Fibroblast of lung (primary cell): ENCODE data around the gene PIK3R2.

ENCODE experiments used
- EZH2 ChIP-seq: IDR thresholded peaks from 2 replicates; pipeline ENCODE4 v1.5.1; 2012; ENCODE audit warnings: low read length, control low read depth, mild to moderate bottlenecking; ENCODE audit errors: missing control alignments
- TF ChIP-seq, protein P1 (sequence below), 2 donors: IDR thresholded peaks in 1 of 2; conservative IDR thresholded peaks in 1 of 2; 1 replicate in 1 of 2; 2 replicates in 1 of 2; pipeline ENCODE4 v1.5.1; 2011 to 2012; ENCODE audit warnings: low read length in 2 of 2, control low read depth in 1 of 2, inconsistent platforms in 1 of 2, low read depth in 1 of 2, mild to moderate bottlenecking in 1 of 2

DNA sequence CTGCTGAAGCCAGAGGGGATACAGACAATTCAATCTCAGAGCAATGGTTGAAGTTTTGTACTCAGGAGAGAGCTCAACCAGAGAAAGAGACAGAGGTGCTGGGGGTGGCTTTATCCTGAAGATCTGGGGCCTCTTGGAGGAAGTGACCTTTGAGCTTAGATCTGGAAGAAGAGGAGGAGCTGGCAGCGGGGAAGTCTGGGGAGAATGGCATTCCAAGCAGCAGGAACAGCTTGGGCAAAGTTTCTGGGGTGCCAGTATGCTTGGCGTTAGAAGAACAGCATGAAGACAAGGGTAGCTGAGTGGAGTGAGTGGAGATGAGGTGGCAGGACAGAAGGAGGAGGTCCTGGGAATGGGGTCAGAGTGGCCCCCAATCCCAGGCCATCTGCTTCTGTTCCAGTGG lies 44.1 kb upstream of the PIK3R2 start:
- TF ChIP-seq, protein P1, sequence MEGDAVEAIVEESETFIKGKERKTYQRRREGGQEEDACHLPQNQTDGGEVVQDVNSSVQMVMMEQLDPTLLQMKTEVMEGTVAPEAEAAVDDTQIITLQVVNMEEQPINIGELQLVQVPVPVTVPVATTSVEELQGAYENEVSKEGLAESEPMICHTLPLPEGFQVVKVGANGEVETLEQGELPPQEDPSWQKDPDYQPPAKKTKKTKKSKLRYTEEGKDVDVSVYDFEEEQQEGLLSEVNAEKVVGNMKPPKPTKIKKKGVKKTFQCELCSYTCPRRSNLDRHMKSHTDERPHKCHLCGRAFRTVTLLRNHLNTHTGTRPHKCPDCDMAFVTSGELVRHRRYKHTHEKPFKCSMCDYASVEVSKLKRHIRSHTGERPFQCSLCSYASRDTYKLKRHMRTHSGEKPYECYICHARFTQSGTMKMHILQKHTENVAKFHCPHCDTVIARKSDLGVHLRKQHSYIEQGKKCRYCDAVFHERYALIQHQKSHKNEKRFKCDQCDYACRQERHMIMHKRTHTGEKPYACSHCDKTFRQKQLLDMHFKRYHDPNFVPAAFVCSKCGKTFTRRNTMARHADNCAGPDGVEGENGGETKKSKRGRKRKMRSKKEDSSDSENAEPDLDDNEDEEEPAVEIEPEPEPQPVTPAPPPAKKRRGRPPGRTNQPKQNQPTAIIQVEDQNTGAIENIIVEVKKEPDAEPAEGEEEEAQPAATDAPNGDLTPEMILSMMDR (conservative IDR thresholded peaks at IDR 0.05 in 1 of 2, IDR thresholded peaks at IDR 0.05 in 1 of 2; ENCODE audit: low read depth in 1 of 2, low read length in 2 of 2) = no peak
- TF ChIP-seq EZH2 = no peak
